RPMI7951 (cell line): ENCODE measurements around the gene DPEP1. TPM values are rescaled to one million over a fixed set of nuclear protein-coding genes. Genes with fewer than 3 reads are reported as not detected.
A peak's percentile ranks its signal among the peaks of the same experiment; 100 is the strongest.

Experiments
- DNase-seq: peaks from one replicate; pipeline ENCODE4 v3.0.0-alpha.2; 2012; ENCODE audit warnings: low read depth
- total RNA-seq: library from RNA; depleted of rRNA; stranded (reverse); fragments of >200 nt; shearing (Covaris generic); gene quantifications from 2 replicates; pipeline ENCODE4 v1.2.3, GENCODE V29; 2014

The DPEP1 gene
- total RNA-seq, 1 experiment from 2014 or later, result 0.24 TPM

DNA sequence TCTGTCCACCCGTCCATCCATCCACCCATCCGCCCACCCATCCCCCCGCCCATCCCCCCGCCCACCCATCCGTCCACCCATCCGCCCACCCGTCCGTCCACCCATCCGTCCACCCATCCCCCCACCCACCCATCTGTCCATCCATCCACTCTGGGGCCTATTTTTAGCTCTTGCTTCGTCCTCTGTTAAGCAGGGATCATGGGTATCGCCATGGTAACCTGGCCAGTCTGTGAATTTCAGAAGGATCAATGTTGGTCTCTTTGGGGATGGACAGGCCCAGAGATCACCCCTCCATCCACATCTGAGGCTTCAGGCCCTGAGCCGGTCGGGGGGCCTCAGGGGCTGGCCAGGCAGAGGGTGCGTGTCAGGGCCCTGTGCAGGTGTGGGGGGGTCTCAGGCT is 15.2 kb upstream of the DPEP1 start:
- DNase-seq, result peak; percentile 41

DNA sequence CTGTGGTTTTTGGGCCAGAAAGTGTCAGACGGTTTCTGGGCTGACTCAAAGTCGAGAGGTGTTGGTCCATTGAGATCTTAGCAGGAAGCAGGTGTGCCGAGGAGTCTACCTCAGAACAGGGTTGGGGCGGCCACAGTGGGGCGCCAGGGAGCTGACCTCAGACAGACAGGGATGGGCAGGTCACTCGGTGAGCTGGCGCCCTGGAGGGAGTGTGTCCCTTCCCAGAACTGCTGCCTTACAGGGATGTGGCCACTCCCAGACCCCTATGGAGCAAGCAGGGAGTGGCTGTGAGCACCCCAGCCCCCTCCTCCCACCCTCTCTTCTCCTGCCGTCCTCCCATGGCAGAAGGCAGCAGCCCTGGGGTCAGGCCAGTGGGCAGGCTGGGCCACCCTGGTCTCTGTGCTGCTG is 14.0 kb upstream of the DPEP1 start:
- DNase-seq, result peak; percentile 26

DNA sequence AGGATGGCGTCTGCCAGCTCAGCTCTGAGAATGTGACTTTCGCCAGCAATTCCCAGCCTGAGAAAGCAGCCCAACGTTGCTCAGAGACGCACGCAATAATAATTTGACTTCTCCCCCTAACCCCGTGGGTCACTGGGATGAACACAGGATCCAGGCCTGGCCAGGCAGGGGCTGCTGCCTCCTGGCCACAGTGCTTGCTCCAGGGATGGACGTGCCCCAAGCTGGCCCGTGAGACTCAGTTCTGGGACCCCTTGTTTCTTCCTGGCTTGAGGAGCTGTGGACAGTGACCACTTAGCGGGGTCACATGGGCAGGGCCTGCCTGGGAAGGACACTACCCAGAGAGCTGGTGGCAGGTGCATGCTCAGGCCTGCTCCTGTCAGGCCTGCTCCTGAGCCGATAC is 13.5 kb upstream of the DPEP1 start:
- DNase-seq, result no peak

DNA sequence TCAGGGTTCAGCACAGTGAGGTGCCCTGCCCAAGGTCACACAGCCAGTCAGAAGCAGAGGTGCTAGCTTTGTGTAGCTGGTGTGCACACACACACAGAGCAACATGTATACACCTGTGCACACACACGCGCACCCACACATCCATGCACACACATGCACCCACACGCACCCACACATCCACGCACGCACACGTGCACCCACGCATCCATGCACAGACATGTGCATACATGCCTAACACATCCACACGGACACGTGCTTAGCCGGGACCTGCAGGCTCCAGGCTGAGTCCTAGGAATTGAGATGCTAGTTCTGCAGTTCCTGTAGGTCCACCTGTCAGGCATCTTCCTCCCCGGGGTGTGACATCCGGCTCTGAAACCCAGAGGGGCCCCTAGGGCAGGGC is 13.0 kb upstream of the DPEP1 start:
- no peak for DNase-seq

DNA sequence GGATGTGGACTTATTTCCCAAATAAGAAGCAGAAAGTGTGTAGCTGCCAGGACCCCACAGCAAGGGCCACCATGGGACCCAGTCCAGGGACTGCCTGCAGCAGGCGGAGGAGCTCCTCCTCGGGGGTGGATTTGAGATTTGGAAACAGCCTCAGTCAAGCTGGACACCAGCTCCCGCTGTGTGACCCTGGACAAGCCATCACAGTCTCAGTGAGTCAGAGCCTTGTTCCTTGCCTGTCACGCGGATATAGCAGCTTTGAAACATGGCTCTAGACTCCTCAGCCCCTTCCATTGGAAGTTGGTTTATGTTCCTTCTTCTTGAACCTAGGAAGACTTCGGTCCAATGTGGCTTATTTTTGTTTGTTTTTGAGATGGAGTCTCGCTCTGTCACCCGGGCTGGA is 12.5 kb upstream of the DPEP1 start:
- DNase-seq, result peak; percentile 45

DNA sequence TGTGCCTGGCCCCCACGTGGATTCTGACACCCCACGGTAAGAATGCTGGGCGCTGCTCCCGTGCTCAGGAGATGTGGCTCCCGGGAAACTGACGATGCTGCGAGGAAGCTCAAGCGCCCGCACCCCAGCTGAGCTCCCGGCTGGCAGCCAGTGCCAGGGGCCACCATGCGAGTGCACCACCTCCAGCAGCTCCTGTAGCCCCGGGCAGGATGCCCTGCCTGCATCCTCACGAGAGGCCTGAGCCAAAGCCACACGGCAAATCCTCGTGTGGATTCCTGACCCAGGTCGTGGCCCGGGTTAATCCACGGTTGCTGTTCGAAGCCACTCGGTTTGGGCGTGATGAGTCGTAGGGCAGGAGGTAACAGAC is 11.6 kb upstream of the DPEP1 start:
- no peak for DNase-seq

DNA sequence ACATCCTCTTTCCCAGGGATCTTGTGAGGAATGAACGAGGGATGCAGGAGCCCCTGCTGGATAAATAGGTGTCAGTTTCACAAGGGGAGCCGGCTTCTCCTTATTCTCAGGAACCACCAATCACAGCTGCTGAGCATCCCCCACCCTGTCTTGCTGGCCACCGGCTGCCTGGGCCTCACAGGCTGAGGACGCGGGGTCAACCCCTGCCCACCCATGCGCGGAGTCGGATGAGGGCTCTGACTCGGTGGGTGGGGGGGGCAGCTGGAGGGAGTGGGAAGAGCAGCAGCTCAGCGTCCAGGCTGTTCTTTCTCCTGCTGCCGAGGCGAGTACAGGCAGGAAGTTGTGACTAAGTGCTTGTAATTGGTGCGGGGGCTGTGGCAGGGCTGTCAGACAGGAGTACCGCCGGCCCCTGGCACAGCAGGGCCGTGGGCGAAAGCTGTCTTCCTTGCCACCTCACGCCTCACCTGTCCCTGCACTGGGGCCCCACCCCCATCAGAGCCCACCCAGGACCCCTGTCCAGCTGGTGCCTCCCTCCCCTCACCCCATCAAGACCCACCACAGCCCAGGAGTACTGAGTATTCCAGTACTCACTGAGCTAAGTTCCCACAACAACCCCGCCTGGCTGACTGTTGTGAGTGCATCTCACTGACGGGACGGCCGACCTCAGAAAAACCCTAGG is 11.0 kb upstream of the DPEP1 start:
- peak; percentile 85 for DNase-seq

DNA sequence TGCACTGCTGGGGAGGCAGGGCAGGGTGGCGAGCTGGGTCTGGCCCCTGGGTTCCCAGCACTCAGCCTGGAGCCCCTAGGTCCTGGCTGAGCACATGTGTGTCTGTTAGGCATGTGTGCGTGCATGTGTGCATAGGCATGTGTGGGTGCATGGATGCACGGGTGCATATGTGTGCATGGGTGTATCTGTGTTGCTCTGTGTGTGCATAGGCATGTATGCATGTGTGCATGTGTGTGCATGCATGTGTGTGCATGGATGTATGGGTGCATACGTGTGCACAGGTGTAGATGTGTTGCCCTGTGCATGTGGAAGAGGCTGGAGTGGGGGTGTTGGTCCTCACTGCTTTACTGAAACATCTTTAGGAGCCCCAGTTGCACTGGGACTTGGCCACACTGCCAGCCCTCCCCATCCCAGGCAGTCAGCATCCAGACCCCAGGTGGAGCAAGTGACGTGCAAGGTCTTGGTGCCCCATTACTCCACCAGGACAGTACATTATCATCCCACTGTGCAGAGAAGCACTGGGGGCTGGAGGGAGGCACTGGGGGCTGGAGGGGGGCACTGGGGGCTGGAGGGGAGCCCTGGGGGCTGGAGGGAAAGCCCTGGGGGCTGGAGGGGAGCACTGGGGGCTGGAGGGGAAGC is 10.4 kb upstream of the DPEP1 start:
- DNase-seq, result no peak

DNA sequence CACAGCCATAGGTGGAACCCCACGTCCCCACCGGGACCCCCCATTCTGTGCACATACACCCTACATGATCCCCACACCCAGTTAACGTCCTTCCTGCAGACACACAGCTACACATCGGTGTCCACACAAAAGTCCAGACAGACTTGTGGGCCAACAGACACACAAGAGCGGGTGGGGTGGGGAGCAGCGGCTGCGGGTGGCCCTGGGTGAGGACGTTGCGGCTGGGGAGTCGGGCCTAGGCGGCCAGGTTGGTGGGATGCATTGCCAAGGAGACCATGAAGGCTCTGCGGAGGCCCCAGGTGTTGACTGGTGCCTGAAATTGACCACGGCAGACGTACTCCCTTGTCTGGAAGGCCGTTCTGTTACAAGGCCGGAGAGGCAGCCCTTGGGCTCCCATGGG is 8.7 kb upstream of the DPEP1 start:
- DNase-seq, result no peak

DNA sequence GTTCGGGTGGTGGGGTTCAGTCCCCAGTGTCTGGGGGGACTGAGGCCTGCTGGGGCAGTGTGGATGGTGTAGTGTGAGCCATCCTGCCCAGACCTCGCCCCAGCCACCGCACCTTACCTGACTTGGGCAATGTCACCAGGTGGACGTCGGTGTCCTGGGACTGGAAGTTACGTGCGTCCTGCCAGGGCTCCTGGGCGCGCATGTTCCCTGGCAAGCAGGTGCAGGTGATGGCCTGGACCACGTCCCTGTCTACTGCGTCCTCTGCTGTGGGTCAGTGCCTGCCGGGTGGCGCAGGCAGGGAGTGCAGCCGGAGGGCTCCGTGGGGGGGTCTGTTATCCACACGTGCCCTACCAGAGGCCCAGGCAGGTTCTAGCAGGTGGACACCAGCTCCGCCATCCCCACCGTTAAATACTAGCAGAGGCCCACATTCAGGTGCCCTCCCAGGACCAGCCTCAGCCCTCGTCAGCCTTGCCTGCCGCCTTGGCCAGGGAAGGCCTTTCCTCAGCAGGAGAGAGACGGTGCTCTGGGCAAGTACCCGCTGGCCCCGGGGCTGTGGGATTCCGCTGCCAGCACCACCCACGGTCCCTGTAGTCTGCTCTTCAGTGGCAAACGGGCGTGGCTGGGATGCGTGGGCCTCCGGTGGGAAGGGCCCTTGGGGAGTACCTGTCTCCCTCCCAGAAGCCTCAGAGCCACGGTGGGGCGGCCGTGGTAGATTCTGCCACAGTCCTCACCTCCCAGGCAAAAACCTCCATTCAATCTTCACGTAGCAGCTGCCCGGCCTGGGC is 8.1 kb upstream of the DPEP1 start:
- DNase-seq, result no peak

DNA sequence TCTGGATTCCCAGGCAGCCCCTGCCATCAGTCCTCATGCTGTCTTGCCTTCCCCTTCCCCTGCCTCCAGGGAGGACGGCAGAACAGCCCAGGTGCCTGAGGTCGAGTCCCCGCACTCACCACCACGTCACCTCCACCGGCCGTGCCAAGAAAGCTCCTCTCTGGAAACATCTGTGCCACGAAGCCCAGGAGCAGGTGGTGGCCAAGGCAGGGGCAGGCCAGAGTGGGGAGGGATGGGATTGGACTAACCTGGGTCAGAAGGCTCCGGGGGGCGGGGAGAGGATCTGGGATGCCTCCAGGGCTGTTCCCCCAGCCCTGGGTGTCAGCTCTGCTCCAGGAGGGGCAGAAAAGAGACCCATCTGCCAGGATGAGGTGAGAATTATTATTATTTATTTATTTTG is 7.4 kb upstream of the DPEP1 start:
- no peak for DNase-seq

DNA sequence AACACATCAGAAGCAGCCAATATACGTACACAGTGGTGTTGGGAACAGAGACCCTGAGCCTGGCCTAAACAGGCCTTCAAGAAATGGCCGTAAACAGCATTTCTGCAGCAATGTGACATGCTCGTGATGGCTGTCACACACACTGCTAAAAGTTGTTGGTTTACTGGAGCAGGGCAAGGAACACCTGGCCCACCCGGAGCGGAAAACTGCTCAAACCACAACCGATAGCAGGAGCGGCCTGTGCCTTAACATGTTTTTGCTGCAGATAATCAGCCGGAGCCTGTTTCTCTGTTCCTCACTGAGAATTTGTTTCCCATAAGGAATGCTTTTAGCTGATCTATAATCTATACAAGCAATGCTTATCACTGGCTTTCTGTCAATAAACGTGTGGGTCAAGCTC is 6.0 kb upstream of the DPEP1 start:
- DNase-seq, result no peak

DNA sequence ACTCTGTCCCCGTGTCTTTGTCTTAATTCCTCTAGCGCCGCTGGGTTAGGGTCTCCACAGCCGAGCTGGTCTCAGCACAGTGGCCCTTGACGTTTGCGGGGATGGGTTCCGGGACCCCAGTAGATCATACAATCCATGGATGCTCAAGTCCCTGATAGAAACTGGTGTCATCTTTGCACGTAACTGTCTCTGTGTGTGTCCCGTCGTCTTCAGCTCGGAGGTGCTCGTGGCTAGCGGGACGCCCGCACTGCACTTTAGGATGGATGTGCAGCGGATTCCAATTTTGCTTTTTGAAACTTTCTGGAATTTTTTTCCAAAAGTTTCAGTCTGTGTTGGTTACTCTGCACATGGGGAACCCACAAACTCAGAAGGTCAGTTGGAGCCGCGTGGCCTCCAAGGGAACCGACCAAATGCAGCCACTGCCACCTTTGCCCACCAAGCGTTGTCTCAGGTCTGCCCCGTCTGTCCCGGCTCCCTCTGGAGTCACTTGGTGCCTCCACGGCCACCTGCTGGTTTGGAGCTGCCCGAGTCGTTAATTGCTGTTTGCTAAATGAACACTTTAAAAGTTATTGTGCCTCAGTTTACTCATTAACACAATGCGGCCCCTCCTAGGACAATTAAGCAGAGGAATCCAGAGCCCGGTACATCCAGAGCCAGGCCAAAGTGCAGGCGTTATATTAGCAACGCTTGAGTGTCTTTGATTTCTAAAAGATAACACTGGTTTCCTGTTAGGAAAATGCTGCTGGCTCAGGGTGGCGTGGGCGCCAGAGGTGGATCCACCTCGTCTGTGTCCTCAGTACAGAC is 5.3 kb upstream of the DPEP1 start:
- peak; percentile 21 for DNase-seq

DNA sequence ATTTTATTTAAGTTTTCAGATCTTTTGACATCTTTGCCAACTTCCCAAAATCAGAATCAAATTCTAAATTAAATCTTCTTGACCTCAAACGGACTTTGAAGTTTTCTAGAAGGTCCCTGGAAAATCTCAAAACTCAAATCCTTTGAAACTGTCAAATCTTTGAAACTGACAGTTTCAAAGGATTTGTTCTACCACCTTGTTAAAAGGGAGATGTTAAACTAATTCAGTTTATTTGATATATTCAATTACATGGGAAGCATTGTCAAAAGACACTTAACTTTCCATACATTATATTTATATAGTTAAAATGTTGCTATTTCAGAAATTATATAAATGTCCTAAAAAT is 3.4 kb upstream of the DPEP1 start:
- DNase-seq, result no peak

DNA sequence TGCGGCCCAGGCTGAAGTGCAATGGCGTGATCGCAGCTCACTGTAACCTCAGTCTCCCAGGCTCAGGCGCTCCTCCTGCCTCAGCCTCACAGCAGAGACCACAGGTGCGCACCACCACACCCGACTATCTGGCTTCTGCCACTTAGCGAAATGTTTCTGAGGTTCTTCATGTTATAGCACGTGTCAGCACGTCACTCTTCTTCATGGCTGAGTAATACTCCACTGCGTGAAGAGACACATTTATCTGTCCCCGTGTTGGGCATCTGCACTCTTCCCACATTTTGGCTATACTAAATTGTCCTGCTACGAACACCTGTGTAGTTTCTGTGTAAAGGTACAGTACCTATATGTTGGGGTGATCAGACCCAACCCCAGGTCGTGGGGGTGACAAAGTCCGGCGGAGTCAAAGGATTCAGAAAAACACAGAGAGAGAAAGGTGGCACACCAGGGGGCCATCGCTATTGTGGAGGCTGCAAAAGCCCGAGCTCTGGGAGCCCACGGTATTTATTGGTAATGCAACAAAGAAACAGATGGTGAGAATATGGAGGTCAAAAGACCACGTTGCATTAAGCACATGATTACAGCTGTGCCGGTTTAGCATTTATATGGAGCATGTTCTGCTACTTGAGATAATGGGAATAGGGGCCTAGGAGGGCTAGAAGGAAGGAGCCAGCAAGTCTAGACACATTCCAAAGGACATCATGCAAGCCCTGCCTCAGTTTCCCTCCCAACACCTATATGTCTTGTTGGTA is 851 bp upstream of the DPEP1 start:
- no peak for DNase-seq

DNA sequence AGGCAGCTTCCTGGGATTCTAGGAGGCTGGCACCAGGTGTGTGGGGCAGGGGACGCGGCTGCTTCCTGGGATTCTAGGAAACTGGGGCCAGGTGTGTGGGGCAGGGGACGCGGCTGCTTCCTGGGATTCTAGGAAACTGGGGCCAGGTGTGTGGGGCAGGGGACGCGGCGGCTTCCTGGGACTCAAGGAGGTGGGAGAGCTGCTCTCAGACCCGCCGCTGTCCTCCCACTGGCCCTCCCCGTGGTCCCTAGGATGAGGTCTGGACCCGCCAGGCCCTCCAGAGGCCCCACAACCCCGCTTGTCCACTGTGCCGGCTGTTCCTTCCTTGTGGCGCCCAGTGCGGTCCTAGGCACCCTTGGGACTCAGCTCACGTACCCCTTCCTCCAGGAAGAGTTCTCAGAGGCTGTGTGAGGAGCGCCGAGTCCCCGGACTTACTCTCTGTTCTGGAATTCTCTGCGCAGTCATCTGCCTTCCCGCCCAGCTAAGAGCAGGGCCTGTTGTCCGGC is 565 bp downstream of the DPEP1 start:
- DNase-seq, result no peak

DNA sequence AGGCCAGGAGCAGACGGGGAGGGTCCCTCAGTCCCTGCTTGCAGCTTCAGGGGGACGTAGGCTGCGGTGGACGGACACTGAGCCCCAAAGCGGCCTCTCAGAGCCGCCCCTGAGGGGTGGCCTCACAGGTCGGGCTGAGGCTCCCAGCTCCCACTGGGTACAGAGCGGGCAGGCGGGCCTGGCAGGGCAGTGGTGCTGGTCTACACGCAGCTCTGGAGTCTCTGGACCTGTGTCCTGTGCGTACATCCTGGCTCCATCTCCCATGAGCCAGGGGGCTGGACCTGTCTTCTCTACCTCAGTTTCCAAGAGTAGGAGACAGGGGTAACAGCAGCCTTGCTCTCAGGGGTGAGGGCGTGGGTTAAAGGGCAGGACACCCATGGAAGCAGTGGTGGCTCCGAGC is 1.7 kb downstream of the DPEP1 start:
- no peak for DNase-seq

DNA sequence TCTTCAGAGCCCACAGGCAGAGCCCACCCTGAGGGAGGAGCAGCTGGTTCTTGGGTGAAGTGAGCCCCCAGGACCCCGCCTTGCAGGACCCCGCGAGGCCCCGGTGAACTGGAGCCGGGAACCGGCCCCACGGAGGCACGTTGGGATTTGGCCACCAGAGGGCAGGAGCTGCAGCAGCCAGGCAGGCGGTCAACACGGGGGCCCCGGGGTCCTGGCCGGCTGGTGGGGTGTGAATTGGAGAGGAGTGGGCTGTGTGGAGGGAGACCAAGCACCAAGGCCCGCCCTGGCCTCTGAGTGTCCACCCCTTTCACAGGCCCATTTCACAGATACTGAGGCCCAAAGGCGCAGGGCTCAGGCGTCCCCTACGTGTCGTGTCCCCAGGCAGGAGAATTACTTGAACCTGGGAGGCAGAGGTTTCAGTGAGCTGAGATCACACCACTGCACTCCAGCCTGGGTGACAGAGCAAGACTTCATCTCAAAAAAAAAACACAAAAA is 2.2 kb downstream of the DPEP1 start:
- DNase-seq, result no peak

DNA sequence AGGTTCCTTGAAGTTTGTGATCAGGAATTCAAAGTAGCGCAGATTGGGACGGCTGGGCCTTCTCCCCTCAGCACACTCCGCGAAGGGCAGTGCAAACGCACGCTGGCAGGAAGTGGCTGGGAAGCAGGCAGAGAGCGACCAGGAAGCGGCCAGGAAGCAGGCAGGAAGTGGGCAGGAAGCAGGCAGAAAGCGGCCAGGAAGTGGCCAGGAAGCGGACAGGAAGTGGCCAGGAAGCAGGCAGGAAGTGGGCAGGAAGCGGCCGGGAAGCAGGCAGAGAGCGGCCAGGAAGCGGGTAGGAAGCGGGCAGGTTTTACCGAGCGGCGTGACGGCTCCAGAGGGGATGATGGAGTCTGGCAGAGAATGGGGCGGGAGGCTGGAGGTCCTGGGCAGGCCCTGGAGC is 3.2 kb downstream of the DPEP1 start:
- DNase-seq, result no peak

DNA sequence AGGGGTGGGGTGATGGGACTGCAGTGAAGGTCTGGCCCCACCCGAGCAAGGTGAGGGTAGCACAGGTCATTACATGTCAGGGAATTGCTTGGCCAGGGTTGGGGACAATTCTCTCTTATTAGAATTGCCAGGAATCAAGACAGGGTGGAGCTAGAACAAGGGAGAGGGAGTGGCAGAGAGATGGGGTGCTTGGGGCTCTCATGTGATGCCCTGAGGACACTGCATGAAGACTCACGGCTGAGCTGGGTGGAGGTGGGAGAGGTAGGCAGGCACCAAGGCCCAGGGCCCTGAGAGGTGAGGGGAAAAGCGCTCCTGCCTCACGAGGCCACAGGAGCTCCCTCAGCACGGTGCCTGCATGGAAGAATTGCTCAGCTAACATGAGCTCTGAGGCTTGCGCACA is 3.6 kb downstream of the DPEP1 start:
- DNase-seq, result no peak
